Fibroblast of villous mesenchyme (primary cell): ENCODE data around the gene MRPL45. TPM values are rescaled to one million over a fixed set of nuclear protein-coding genes. Genes with fewer than 3 reads are reported as not detected.
"Not testable (repeated sequence)": the region's sequence is repeated elsewhere in the genome, so short reads cannot be mapped to it uniquely, and the experiment has no call there.

Experiments used
- DNase-seq: peaks from one replicate; pipeline ENCODE4 v3.0.0-alpha.2; 2010; ENCODE audit warnings: low read depth
- H3K4me3 ChIP-seq: 2 replicates; pipeline ENCODE4 v1.5.1; 2011; ENCODE audit warnings: low read depth, mild to moderate bottlenecking, low read length
- total RNA-seq: library from RNA; depleted of rRNA; stranded (reverse); fragments of >200 nt; gene quantifications from 2 replicates; pipeline ENCODE4 v1.2.3, GENCODE V29; 2012
- TF ChIP-seq, protein P1 (sequence below): IDR thresholded peaks from 2 replicates; pipeline ENCODE4 v1.5.1; 2012; ENCODE audit warnings: low read depth, mild to moderate bottlenecking, low read length; ENCODE audit not compliant: insufficient read depth

The MRPL45 gene
- 28.0 and 30.2 TPM in 2 replicates for total RNA-seq

DNA sequence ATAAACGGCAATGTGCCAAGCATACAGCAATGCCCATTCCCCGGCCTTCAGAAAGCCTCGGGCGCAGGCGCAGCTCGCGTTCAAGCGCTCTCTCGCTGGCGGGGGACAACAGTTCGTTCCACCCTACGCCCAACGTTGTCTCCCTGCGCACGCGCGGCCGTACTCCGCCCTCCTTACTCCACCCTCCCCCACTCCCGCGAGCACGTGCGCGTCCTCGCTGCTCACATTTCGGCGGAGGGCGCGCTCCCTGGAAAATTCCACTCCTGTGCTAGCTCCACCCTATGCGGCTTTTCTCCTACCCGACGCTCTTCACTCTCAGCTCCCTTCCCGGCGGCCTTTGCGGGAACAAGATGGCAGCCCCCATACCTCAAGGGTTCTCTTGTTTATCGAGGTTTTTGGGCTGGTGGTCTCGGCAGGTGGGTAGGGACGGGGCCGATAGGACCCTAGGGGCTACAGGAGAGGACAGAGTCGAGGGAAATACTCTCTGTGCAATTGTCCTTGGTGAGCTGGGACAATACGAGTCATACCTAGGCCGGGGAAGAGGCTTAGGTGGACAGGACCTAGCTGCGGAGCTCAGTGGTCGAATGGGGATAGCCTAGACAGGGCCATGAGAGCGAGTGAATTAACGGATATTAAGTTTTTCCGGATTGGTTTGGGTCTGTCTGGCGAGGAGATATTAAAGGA is at the start of gene MRPL45:
Gene MRPL45, plus strand, starts transcription at position 335 of the 684 bp plus-strand sequence. Its CDS starts 16 bp downstream, at position 351.
- peak; percentile 97 for DNase-seq
- peak within 1 kb of the TSS; percentile 74 for H3K4me3 ChIP-seq

DNA sequence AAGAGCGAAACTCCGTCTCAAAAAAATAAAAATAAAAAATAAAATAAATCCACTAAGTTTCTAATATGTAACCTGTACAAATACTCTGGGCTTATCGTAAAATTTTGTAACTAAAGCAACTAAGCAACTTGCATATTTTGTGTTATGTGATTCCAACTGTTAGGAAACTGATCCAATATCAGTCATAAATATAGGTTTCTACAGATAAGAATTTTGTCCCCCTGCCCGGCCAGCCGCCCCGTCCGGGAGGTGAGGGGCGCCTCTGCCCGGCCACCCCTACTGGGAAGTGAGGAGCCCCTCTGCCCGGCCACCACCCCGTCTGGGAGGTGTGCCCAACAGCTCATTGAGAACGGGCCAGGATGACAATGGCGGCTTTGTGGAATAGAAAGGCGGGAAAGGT is 43.8 kb upstream of the MRPL45 start:
- DNase-seq, H3K4me3 ChIP-seq: not testable (repeated sequence)

DNA sequence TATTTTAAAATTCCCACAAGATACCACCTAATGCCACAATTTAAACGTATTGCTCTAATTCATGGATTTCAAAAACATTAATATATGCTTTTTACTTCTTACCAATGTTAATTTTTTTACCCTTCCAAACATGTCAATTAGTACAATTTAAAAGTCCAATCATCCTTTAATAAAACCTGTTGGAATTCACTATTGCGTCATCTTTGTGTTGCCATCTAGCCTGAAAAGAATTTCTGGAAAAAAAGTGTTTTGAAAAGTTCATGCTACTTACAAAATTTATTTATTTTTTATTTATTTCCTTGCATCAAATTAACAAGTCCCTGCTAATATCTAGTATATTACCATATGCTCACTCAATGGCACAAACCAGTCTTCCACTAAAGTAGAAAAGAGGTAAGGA is 42.6 kb upstream of the MRPL45 start:
- DNase-seq, result not testable (repeated sequence)
- H3K4me3 ChIP-seq, result peak overlapping the region; percentile 33

DNA sequence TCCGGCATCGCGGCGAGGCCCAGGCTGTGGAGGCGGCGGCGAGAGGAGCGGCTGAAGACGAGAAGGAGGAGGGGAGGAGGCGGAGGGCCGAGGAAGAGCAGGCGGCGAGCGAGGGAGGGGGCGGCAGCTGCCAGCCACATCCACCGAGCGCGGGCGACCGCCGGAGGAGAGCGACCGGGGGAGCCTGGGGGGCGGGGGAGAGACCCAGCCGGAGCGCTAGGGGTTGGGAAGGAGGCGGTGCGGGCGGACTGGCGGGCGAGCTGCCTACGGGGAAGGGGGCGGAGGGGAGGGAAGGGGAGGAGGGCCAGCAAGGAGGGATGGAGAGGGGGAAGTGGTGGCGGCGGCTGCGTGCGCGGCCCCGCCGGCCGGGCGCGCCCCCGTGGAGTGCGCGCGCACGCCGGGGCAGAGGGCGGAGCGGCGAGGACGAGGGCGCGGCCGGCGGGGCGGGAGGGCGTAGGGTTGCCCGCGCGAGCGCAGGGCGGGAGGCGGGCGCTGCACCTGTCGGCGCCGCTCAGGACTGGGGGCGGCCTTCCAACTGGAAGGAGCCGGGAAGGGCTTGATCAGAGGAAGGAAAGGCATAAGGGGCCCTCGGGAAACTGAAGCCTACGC is 39.9 kb upstream of the MRPL45 start:
- peak overlapping the region; percentile 51 for H3K4me3 ChIP-seq
- DNase-seq, result peak; percentile 84

DNA sequence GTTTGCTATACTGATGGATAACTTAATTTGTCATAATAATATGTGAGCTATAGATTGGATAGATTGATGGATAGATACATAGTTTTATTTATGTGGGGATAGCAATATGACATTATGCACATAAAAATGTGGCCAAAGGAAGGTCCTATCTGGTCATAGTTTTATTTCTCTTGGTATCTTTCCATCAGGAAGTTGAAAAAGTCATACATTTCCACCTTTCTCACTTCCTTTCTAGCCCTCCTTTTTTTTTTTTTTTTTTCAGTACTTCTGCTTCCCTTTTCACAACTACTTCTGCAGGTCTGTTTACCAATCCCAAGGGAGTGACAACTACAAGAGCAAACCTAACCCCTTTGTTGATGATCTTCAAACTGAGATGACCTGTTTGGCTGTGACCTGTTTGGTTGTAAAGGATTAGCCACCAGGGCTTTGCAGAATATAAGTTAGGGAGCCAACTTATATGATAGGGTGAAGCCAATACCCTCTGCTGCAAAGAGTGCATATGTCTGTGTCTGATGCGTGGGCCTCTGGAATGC is 30.9 kb upstream of the MRPL45 start:
- not testable (repeated sequence) for DNase-seq, H3K4me3 ChIP-seq

DNA sequence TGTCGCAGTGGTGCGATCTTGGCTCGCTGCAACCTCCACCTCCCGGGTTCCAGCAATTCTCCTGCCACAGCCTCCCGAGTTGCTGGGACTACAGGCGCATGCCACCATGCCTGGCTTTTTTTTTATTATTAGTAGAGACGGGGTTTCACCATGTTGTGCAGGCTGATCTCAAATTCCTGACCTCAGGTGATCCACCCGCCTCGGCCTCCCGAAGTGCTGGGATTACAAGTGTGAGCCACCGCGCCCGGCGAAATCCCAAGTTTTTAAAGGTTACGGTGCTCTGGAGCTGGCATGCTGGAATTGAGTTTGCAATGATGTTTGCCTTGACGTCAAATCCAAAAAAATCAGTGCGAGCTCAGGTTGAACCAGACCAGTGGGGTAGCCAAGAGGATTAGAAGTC is 30.4 kb upstream of the MRPL45 start:
- not testable (repeated sequence) for DNase-seq, H3K4me3 ChIP-seq

DNA sequence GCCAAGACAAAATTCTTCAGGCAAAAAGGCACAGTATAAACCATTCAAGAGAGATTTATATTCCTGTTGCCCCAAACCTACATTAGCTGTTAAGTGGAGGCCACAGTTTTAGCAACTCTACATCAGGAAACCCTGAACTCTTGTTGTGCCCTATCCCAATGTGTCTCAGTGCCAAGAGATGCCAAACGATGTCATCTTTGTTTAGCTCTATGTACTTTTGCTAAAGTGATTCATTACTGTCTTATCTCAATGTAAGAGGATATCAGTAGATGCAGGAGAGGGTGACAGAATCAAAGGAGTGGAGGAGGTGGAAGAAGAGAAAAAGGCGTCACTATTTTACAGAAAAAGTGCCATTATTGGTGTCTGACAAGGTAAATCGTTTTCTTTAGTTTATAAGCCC is 28.8 kb upstream of the MRPL45 start:
- H3K4me3 ChIP-seq, result not testable (repeated sequence)

DNA sequence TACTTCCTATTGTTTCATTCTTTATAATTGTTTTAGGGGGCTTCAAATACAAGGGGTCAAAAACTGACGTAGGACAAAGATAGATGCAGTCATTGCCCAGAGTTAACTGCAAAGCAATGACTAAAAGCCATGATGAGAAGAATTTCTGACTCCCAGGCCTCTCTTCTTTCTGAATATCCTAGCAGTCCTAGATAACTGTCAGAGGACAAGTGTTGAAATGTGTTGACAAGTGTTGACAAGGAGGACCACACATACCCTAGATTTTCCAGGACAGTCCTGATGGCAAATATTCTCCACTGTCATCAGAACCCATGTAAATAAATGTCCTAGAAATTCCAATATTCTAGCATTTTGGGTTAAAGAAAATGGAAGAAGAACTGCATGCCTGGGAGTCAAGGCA is 27.9 kb upstream of the MRPL45 start:
- H3K4me3 ChIP-seq, DNase-seq: not testable (repeated sequence)

More for the DNA sequence above, 28.8 kb upstream of the MRPL45 start:
- not testable (repeated sequence) for DNase-seq

DNA sequence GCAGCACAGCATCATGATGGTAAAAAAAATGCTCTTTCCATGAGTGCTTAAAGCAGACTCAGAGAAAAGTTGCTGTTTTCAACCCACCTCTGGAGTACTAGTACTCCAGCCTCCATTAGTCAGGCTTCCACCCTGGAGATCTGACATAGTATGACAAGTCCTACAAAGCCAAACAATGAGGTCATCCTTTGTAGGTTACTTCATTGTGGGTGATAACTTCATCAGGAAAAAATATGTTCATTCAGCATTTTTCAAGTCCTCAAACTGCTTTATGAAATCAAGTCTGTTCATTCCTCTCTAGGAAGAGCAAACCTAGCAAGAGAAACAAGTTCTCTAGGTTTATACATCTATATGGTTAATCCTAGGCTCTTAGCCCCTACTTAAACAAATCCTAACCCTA is 27.4 kb upstream of the MRPL45 start:
- not testable (repeated sequence) for DNase-seq, H3K4me3 ChIP-seq

DNA sequence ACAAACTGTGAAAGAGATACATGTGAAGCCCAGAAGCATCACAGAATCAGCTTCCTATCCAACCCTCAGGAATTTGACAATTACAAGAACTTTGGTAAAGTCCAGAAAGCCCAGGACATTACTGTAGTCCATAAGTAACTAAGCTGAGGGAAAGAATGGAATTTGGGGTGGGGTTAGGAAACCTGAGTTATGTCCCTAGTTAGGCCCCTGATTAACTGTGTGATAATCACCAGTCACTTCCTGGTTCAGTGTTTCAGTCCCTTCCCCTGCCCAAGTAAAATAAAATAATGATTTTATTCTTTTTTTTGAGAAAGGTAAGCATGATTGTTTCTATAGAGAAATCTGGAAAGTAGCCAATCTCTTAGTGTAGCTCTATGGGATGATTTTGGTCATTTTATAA is 11.0 kb upstream of the MRPL45 start:
- not testable (repeated sequence) for H3K4me3 ChIP-seq
- DNase-seq, result peak; percentile 38

DNA sequence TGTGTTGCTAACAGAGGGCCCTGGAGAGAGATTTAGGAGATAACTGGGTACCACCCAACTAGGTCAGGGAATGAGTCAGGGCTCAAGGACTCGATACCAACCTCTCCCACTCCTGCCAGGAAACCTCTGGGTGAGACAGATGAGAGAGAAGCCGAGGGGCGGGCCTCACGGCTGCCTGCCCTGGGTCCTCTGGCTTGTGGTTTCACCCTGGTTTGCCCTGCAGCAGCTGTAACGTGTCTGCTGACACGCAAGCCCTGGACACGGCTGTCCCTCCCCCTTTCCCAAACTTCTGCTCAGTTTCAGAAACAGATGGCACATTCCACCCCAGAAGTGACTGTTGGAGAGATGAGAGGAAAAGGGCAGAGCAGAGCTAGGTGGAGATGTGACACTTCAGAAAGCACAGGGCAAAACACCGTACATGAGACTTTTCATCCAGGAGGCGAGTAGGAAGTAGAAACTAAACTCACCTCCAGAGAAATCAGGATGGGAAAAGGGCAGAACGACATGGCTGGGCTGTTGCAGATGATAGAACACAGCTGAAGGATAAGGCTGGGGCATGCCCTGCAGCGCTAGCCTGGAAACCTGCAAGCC is 10.4 kb upstream of the MRPL45 start:
- peak overlapping the region; percentile 26 for H3K4me3 ChIP-seq
- peak; percentile 85 for DNase-seq

DNA sequence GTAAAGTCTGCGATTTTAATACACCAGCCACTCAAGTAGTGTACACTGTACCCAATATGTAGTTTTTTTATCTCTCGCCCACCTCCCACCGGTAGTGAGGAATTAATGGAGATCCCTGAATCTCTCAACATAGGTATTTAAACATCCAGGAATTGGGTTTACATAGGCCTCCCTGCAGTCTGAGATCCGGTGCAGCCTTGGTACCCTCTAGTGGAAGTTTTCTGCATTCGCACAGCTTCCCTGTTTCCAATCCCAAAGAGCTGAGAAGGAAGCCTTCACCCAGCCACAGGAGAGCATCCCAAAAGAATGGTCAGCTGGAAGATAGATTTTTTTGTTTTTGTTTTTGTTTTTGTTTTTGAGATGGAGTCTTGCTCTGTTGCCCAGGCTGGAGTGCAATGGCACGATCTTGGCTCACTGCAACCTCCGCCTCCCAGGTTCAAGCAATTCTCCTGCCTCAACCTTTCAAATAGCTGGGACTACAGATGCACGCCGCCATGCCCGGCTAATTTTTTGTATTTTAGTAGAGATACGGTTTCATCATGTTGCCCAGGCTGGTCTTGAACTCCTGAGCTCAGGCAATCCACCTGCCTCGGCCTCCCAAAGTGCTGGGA is 8.6 kb upstream of the MRPL45 start:
- DNase-seq, result peak; percentile 46
- TF ChIP-seq, protein P1, sequence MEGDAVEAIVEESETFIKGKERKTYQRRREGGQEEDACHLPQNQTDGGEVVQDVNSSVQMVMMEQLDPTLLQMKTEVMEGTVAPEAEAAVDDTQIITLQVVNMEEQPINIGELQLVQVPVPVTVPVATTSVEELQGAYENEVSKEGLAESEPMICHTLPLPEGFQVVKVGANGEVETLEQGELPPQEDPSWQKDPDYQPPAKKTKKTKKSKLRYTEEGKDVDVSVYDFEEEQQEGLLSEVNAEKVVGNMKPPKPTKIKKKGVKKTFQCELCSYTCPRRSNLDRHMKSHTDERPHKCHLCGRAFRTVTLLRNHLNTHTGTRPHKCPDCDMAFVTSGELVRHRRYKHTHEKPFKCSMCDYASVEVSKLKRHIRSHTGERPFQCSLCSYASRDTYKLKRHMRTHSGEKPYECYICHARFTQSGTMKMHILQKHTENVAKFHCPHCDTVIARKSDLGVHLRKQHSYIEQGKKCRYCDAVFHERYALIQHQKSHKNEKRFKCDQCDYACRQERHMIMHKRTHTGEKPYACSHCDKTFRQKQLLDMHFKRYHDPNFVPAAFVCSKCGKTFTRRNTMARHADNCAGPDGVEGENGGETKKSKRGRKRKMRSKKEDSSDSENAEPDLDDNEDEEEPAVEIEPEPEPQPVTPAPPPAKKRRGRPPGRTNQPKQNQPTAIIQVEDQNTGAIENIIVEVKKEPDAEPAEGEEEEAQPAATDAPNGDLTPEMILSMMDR, result peak; percentile 41

DNA sequence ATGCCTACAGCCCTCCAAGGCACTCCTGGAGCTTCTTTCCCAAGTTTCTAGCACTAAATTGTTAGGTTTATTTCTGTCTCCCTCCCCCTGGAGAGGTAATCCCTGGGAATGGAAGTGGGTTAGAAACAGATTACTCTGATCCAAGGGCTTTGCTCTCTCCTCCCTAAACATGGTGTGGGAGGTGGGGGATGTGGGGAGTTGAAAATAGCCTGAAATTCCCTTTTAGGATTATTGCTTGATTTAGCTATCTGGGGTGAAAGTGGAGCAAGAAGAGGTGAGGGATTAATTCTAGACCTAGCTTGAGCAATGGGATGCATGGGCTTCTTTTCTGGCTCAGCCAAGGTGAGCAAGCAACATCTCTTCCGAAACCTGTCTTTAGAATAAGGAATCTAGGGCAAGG is 7.2 kb upstream of the MRPL45 start:
- H3K4me3 ChIP-seq, DNase-seq: not testable (repeated sequence)

More for the DNA sequence above, 8.6 kb upstream of the MRPL45 start:
- H3K4me3 ChIP-seq, result not testable (repeated sequence)

DNA sequence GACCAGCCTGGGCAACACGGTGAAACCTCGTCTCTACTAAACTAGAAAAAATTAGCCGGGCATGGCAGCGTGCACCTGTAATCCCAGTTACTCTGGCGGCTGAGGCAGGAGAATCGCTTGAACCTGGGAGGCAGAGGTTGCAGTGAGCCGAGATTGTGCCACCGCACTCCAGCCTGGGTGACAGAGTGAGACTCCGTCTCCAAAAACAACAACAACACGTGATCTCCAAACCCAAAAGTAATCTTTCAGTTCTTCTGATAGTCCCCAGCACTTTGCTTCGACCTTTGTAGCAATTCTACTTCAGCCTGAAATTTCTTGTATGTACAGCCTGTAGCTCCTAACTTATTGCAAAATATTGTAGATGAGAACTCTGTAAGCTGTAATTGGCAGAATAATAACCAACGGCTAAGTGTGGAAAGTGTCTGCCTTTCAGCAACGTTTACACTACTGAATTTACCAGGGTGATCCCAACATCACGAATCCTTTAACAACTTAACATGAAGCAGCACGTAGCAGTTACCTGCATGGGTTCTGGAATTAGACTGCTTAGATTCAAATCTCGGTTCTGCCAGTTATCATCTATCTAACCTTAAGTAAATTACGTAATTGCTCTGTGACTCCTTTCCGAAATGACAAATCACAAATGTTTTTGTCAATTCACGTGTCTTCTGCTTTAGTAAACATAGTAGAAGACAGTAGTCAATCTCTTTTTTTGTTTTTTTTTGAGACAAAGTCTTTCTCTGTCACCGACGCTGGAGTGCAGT is 1.2 kb upstream of the MRPL45 start:
- DNase-seq, result peak; percentile 20
- H3K4me3 ChIP-seq, result not testable (repeated sequence)
